Lower leg skin (tissue), 4 donors: ENCODE data around the gene NXNL1. TPM values are rescaled to one million over a fixed set of nuclear protein-coding genes. Genes with fewer than 3 reads are reported as not detected.
"Not testable (repeated sequence)": the region's sequence is repeated elsewhere in the genome, so short reads cannot be mapped to it uniquely, and the experiment has no call there.

ENCODE experiments used
- DNase-seq, 2 donors: peaks; one replicate each; pipeline ENCODE4 v3.0.0-alpha.2; 2019; ENCODE audit warnings: low spot score in 2 of 2
- H3K4me3 ChIP-seq: fragments of 200-600 bp; sonication (generic); 2 replicates; pipeline ENCODE4 v1.5.1; 2017; ENCODE audit warnings: mild to moderate bottlenecking, low read depth; ENCODE audit not compliant: poor library complexity, severe bottlenecking
- CTCF ChIP-seq, 3 donors: fragments of 450-650 bp; IDR thresholded peaks; one replicate each; pipeline ENCODE4 v1.5.1; 2016; ENCODE audit warnings: antibody characterized with exemption in 3 of 3, mild to moderate bottlenecking in 3 of 3, moderate library complexity in 2 of 3
- POLR2A ChIP-seq, 2 donors: fragments of 450-650 bp; IDR thresholded peaks; one replicate each; pipeline ENCODE4 v1.6.1; 2016 to 2017; ENCODE audit warnings: antibody characterized with exemption in 2 of 2, mild to moderate bottlenecking in 1 of 2, moderate library complexity in 1 of 2
- WGBS, 2 donors: methylation state at CpG; one replicate each; pipeline ENCODE4 v1.1.5; 2018; 5-methylcytosine and 5-hydroxymethylcytosine counted together
- intact Hi-C: fragments of 100-400 bp; cut with DNase I; formaldehyde crosslinking; loops from one replicate; pipeline ENCODE4 v1.15.0; 2023; ENCODE audit warnings: low total_unique reads
- total RNA-seq, 4 donors: library from RNA; depleted of rRNA; stranded (reverse); fragments of >200 nt; gene quantifications; one replicate each; pipeline ENCODE4 v1.1.0, GENCODE V29; 2016

Gene NXNL1
- total RNA-seq, 4 donors from 2014 or later, result not detected

- intact Hi-C loops, result no loop called here
- H3K4me3 ChIP-seq, result no peak overlapping the region
- TF ChIP-seq POLR2A (IDR thresholded peaks at IDR 0.05) (no peak), CTCF (IDR thresholded peaks at IDR 0.05) (no peak)
- WGBS, 2 donors, result 91 to 94% methylated on average over 6 of the region's 6 CpGs
- DNase-seq, result no peak
These were observed 42.5 kb upstream of the NXNL1 start for GRCh38 chr19:17503240-17503639.

- TF ChIP-seq POLR2A (IDR thresholded peaks at IDR 0.05), result no peak
- no peak for TF ChIP-seq CTCF (IDR thresholded peaks at IDR 0.05)
- no peak for DNase-seq
- WGBS, 2 donors, result 88 to 96% methylated on average over 17 to 26 of the region's 27 CpGs
- no peak overlapping the region for H3K4me3 ChIP-seq
- intact Hi-C loops, result no loop called here
These were observed 39.9 kb upstream of the NXNL1 start for GRCh38 chr19:17500447-17501198.

GRCh38 chr19:17499648-17500446 lies 39.1 kb upstream of the NXNL1 start:
- TF ChIP-seq POLR2A (IDR thresholded peaks at IDR 0.05) (no peak), CTCF (IDR thresholded peaks at IDR 0.05) (no peak)
- intact Hi-C loops, result no loop called here
- DNase-seq, result no peak
- no peak overlapping the region for H3K4me3 ChIP-seq
- 59 to 70% methylated on average over 18 to 21 of the region's 21 CpGs for WGBS, 2 donors

GRCh38 chr19:17499025-17499424 lies 38.3 kb upstream of the NXNL1 start:
- H3K4me3 ChIP-seq, intact Hi-C loops, DNase-seq: not testable (repeated sequence)
- WGBS, 2 donors, result 79 to 81% methylated on average over 12 of the region's 12 CpGs

- TF ChIP-seq POLR2A (IDR thresholded peaks at IDR 0.05) (no peak), CTCF (IDR thresholded peaks at IDR 0.05) (no peak)
- no peak overlapping the region for H3K4me3 ChIP-seq
- WGBS, 2 donors, result 75 to 85% methylated on average over 29 to 32 of the region's 41 CpGs
- DNase-seq, result no peak
- intact Hi-C loops, result no loop called here
These were observed 36.5 kb upstream of the NXNL1 start for GRCh38 chr19:17497149-17497798.
